ENCODE results near the gene IGF1R.

IGF1R gene

GRCh38 chr15:98781838-98782237, 133.5 kb downstream of the IGF1R start:
- DNase-seq = no peak

DNA sequence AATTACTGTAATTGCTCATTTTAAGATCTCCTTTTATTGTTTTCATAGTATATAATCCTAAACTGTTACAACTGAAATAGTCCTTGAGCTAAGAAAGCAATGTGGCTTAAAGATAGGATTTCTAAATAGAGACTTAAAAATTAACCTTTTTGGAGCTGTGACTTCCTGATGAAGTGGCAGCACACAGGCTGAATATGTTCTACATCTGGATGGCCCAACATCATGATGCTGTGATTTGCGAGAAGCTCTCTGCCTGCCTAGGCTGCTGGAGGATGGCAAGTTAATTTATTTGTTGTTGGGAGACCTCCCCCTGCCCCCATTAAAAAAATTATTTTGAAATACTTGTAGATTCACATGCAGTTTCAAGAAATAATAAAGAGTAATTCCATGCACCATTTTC, 134.5 kb downstream of the IGF1R start:
- DNase-seq = no peak

DNA sequence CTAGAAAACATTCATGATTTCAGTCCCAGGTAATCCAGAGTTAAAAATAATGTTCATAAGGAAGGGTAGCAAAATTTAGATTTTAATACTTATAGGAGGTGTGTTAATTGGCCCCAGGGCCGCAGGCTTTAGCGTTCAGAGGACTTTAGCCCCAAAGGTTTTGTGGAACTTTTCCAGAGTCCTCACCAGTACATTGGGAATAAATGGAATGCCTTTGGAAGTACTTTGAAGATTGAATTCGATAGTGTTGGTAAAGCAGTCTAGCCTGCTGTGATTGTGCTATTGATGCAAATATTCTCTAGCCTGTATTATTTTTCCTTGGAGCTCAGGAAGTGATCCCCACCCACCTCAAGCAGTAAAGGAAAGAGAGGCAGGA, 137.1 kb downstream of the IGF1R start:
- no peak for DNase-seq

GRCh38 chr15:98785807-98786621, 137.7 kb downstream of the IGF1R start:
- DNase-seq = no peak

DNA sequence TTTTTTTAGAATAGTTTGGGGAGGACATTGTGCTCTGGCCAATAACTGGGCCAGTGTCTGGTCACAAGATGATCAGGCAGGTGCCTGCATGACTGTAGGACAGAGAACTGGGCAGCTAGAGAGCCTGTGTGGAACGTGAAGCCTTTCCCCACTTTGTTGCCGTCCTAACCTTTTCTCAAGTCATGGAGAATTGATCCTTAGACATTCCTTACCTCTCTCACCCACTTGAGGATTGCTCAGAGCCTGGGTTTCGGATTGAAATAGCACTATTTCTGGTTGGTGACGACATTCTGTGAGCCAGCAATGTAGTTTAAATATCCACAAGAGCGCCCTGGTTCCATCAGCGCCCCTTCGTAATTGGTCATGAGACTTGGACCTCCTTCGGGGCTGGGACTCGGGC, 138.4 kb downstream of the IGF1R start:
- no peak for DNase-seq

DNA sequence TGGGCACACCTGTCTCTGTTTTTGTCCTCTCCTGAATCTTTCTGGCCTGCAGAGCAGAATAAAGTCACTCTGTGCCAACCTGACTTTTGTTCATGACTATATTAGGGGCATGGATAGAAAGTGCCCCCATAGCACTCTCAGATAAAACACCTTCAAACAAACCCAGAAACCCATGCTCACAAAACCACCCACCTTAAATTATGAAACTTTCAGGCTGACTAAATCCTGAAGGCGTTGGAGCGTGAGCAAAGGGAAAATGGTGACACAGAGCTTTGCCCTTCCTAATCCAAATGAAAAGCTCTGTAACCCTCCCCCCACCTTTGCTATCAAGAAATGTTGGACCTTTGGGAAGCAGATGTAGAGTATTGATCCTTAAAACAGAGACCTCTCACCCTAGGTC, 138.9 kb downstream of the IGF1R start:
- no peak for DNase-seq

DNA sequence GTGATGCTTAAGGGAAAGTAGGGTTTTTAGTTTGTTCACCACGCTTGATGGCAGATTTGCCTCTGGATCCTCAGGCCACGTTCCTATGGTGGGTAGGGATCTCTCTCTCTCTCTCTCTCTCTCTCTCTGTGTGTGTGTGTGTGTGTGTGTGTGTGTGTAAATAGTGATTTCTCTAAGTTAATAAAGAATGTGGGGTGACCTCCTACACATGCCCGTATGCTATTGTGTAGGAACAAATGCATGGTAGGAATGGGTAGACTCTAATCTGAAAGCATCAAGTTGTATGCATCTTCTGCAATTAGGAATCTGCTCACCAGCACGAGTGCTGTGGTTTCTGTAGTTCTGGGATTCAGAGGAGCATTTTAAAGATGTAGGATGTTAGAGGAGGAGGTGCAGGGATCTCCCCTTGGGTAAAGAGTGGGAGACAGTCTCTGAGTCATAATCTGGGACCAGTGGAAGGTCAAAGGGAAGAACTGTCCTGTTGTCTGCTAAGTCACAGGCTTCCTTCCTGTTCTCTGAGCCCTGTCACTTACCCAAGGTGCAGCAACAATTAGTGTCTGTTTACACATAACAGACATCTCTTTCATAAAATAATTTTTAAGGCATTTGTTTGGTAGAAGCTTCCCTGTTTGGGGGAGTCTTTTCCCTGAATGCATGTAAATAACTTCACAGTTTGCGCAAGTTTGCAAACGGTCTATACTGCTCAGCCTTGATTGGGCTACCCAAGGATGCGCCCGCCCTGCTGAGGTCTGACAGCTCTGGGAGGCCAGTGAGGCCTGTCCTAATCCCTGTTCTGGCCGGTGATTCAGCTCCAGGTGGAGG, 139.8 kb downstream of the IGF1R start:
- DNase-seq = no peak

GRCh38 chr15:98789020-98789419, 140.7 kb downstream of the IGF1R start:
- DNase-seq = no peak

DNA sequence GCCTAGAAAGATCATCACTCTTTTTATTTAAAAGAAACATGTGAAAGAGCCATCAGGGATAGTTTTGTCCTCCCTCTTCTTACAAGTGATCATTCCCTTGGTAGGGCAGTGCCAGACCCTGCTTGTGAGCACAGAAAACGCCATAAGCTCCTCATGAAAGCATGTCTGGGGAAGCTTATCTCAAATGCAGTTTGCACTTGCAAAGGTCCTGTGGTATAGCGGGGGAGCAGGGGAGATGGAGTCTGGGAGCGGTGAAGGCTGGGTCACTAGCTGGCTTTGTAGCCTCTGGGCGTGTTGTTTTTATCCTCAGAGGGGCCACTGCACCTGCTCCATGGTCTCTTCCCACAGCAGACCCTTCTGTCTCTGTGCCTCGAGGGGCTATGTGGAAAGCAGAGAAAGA, 141.9 kb downstream of the IGF1R start:
- no peak for DNase-seq

DNA sequence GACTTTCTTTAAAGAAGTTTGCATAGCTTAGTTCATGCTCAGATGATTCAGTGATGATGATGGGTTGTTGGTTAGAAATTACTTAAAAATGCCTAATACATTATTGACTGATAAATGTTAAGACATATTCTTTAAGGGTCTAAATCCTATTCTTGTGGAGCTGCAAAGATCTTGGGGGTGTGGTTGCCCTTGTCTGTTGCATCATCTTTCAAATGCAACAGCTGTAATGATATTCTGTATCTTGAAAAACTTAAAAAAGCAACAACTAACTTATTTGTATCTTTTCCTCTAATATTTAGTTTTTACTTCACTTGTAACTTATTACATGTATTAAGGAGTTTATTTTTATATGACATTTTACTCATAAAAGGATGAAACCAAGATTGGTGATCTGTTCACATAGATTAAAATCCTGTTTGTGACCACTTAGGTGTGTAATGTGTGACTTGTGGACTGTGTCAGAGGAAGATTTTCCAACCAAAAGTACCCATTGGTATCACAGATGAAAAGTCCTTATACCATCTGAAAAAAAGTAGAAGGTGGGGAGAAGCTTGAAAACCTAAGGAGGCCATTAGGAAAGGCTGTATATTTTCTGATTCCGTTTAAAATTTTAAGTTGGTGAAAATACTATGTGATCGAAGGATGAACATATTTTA, 142.8 kb downstream of the IGF1R start:
- no peak for DNase-seq

- no peak for DNase-seq
These were observed 143.8 kb downstream of the IGF1R start for GRCh38 chr15:98792117-98792516.

GRCh38 chr15:98794211-98794610, 145.9 kb downstream of the IGF1R start:
- no peak for DNase-seq

- DNase-seq = no peak
These were observed 146.4 kb downstream of the IGF1R start for GRCh38 chr15:98794748-98795147.

- no peak for DNase-seq
These were observed 147.6 kb downstream of the IGF1R start for GRCh38 chr15:98795980-98796379.

DNA sequence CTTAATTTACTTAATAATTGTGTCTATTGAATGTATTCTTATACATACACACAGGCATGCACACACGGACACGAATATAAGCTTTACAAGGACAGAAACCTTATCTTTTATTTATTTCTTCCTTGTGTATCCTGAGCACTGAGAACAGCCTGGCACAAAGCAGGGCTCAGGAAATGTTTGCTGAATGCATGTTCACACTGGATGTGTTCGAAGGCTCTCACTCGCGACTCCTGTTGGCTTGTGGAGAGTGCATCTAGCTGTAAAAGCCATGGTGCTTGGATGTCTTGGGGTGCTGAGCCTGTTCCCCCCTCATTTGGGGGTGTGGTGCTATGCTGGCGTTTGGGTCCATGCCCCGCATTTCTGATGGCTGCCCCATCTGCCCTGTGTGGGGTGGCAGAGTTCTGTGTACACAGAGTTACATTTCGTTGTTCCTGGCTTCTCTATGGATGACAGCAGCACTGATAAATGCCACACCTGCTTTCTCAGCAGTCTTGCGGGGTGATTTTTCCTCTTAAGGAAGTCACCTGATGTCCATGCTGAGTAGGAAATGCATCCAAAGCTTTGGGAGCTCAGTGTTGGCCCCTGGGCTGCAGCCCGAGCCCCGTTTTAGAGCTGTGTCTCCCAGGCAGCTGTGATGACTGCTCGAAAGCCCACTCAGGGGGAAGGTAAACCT, 148.5 kb downstream of the IGF1R start:
- no peak for DNase-seq

DNA sequence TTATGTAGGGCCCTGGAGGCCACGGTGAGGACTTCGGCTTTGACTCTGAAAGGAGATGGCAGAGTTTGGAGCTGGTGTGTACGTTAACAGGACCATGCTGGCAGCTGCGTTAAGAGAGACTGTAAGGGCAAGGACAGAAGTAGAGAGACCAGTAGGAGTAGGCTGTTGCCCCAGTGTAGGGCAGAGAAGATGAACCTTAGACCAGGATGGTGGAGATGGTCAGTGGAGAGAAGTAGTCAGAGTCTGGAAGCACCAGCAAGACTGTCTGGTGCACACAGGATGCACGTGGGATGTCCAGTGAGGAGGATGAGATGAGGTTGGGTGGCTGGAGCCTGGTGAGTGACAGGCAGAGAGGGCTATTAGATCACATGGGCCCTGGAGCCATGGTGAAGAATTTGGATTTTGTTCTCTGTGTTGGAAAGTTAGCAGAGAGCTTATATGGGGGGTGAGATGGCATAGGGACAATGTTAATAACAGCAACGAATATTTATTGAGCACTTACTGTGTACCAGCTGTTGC, 150.1 kb downstream of the IGF1R start:
- no peak for DNase-seq

GRCh38 chr15:98799461-98800390, 151.4 kb downstream of the IGF1R start:
- no peak for DNase-seq

DNA sequence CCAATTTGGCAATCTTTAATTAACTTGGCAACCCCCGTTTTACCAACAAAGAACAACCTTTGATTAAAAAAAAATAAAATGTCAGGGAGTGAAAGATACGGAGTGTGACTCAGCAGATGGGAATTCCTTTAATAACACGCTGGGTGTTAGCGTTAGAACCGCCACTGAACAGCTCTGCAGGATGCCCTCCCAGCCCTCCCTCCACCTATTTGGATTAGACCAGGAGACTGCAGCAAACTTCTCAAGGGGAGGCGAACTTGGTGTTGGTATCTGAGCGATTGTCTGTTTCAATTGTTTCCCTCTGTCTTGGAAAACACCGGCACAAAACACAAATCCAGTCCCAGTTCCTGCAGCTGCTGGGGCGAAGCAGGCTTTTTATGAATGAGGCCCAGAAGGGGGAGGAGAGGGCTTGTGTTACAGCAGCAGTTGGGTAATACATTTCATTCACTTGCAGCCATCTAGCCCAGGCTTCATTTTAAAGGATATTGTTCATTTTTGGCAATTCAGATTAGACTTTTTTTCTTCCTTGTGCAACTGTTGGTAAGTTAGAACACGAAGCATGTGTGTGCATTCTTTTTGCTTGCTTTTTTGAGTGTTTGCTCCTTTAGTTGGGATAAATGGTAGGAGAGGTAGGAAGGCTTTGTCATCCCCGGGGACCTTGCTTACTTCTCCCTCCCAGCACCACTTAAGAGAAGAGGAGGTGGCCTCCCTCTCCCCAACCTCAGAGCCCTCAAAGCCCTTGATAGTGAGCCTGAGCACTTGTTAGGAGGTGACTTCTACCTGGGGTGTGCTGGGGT, 152.3 kb downstream of the IGF1R start:
- peak; percentile 10 for DNase-seq

DNA sequence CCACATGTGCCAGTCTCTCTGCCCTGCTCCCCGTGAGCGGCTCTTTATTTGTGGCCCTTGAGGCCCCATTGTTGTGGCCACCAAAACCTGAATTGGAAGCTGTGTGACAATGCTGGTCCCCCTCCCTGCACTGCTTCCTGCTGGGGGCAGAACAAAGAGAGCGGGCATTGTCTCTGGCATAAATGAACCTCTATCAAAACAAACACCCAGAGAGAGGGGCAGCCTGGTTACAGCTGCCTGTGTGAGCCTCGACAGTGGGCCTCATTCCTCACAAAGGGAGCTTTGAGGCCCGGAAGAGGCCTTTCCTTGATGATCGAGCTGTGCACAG, 152.9 kb downstream of the IGF1R start:
- no peak for DNase-seq

DNA sequence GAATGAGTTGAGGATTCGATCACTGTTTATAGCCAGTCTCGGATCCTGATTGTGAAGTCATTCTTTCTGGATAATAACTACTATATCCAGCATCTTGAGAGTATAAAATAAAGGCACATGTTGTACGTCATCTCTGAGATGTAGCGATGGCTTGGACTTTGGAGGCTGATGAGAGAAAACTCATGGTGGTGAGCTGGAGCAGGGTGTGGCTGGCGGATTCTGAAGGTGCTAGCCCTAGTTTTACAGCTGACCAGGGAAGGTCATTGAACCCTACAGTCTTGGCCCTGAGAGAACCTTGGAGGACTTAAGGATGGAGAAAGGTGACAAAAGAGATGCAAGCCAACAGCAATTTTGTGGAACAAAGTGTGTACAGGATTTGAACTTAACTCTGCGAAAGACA, 153.8 kb downstream of the IGF1R start:
- no peak for DNase-seq
